ENCODE results near the gene NTN1. TPM values are rescaled to one million over a fixed set of nuclear protein-coding genes. Genes with fewer than 3 reads are reported as not detected.

Gene NTN1
- total and polyA plus RNA-seq, 2 of the 4 experiments (the other 2 are of a cell fraction), result under 0.01 to 0.07 TPM

DNA sequence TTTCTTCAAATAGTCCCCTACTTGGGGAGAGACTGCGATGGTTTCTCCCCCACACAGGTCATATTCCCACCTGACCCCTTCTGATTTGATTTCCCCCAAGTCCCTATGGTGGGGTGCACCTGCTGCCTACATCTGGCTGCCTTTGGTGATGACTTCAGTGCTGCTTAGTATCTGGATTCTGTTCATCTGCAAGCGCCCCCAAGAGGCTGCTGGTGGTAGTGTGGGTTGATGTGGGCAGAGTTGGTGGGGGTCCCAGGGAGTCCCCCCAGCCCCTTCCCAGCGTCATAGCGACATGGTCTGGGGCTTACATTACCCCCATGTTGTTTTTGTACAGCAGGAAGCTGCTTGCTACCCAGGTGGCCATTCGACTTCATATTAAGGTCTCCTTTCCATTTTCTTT is 99.2 kb downstream of the NTN1 start:
- no peaks in the 10 kb centered on the region for H3K36me3 ChIP-seq (ENCODE audit: control insufficient read depth, insufficient read depth, low read length)
- H3K56ac ChIP-seq (ENCODE audit: extremely low read depth, insufficient read depth, low read length), result no peak overlapping the region
- H3K4me3 ChIP-seq (ENCODE audit: insufficient read depth, low read depth, low read length), result no peak overlapping the region
- H2BK15ac ChIP-seq (ENCODE audit: low read depth, low read length), result no peak overlapping the region
- H2BK20ac ChIP-seq (ENCODE audit: low read depth, low read length), result no peak overlapping the region
- no peak overlapping the region for H4K8ac ChIP-seq (ENCODE audit: low read depth in 2 of 2, low read length in 2 of 2)
- H3K79me1 ChIP-seq (ENCODE audit: low read depth in 1 of 2, low read length in 2 of 2), result no peaks in the 10 kb centered on the region
- no peak overlapping the region for H3K23ac ChIP-seq (ENCODE audit: low read depth, low read length)
- H3K18ac ChIP-seq (ENCODE audit: low read depth, low read length), result no peak overlapping the region
- 35% methylated on average over 2 of the region's 5 CpGs; no CpG with 5 or more reads in 1 of the 2 experiments for WGBS, 2 experiments (ENCODE audit: extremely low coverage in 2 of 2, insufficient read length in 1 of 2)
- CTCF ChIA-PET, result no interaction called here
- H3K4ac ChIP-seq (ENCODE audit: low read depth, low read length), result no peak overlapping the region
- H2BK5ac ChIP-seq (ENCODE audit: low read depth, low read length, poor library complexity, severe bottlenecking), result no peak overlapping the region
- no TSS peak for BruUV-seq (replicated peaks)
- dilution Hi-C loops (cut with HindIII; ENCODE audit: low sequenced_read_pairs, unreplicated experiment), result no loop called here
- H3K9ac ChIP-seq (ENCODE audit: low read depth, low read length), result no peak overlapping the region
- no peak overlapping the region for H3K4me2 ChIP-seq (ENCODE audit: low read depth, low read length)
- POLR2A ChIA-PET (ENCODE audit: unreplicated experiment), result no interaction called here
- no peaks in the 10 kb centered on the region for H3K9me1 ChIP-seq (ENCODE audit: insufficient read depth, low read length)
- intact Hi-C loops (cut with micrococcal nuclease), result no loop called here
- H3K9me3 ChIP-seq (ENCODE audit: control insufficient read depth, insufficient read depth, low read length), result peaks cover 3% of the 10 kb centered on the region; the same call in 1 of the 2 replicates
- DNase-seq (no peak), ATAC-seq (ENCODE audit: low read depth) (no peak)
- no peak overlapping the region for H3K14ac ChIP-seq (replicated peaks; ENCODE audit: low read depth, low read length)
- H2BK120ac ChIP-seq (ENCODE audit: low read depth, low read length), result no peak overlapping the region
- H4K5ac ChIP-seq (ENCODE audit: low read depth, low read length), result no peak overlapping the region
- no peak overlapping the region for H2AFZ ChIP-seq (replicated peaks; ENCODE audit: low read length, poor library complexity)
- no peak overlapping the region for H4K91ac ChIP-seq (ENCODE audit: insufficient read depth, low read depth, low read length)
- no peaks in the 10 kb centered on the region for H3K4me1 ChIP-seq (ENCODE audit: control insufficient read depth, insufficient read depth, low read length)
- H2AK5ac ChIP-seq (ENCODE audit: low read depth, low read length), result no peak overlapping the region
- TF ChIP-seq, protein P1, sequence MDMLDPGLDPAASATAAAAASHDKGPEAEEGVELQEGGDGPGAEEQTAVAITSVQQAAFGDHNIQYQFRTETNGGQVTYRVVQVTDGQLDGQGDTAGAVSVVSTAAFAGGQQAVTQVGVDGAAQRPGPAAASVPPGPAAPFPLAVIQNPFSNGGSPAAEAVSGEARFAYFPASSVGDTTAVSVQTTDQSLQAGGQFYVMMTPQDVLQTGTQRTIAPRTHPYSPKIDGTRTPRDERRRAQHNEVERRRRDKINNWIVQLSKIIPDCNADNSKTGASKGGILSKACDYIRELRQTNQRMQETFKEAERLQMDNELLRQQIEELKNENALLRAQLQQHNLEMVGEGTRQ (IDR thresholded peaks at IDR 0.05; ENCODE audit: low read depth, low read length), result no peak
- no peak for TF ChIP-seq RCOR1 (IDR thresholded peaks at IDR 0.05; ENCODE audit: insufficient replicate concordance, low read length)
- TF ChIP-seq MAFK (IDR thresholded peaks at IDR 0.05; ENCODE audit: low read depth, low read length), result no peak
- TF ChIP-seq POLR2A (IDR thresholded peaks at IDR 0.05; ENCODE audit: low read depth, low read length), result no peak
- no peak for TF ChIP-seq SMC3 (IDR thresholded peaks at IDR 0.05; ENCODE audit: low read depth, low read length)
- TF ChIP-seq RAD21 (IDR thresholded peaks at IDR 0.05; ENCODE audit: low read length), result no peak
- no peak for TF ChIP-seq RFX5 (IDR thresholded peaks at IDR 0.05; ENCODE audit: low read depth, low read length)
- TF ChIP-seq BHLHE40 (IDR thresholded peaks at IDR 0.05; ENCODE audit: low read depth, low read length), result no peak
- no peak for TF ChIP-seq FOS (IDR thresholded peaks at IDR 0.05; ENCODE audit: low read depth, low read length)
- TF ChIP-seq, protein P2, sequence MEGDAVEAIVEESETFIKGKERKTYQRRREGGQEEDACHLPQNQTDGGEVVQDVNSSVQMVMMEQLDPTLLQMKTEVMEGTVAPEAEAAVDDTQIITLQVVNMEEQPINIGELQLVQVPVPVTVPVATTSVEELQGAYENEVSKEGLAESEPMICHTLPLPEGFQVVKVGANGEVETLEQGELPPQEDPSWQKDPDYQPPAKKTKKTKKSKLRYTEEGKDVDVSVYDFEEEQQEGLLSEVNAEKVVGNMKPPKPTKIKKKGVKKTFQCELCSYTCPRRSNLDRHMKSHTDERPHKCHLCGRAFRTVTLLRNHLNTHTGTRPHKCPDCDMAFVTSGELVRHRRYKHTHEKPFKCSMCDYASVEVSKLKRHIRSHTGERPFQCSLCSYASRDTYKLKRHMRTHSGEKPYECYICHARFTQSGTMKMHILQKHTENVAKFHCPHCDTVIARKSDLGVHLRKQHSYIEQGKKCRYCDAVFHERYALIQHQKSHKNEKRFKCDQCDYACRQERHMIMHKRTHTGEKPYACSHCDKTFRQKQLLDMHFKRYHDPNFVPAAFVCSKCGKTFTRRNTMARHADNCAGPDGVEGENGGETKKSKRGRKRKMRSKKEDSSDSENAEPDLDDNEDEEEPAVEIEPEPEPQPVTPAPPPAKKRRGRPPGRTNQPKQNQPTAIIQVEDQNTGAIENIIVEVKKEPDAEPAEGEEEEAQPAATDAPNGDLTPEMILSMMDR (conservative IDR thresholded peaks at IDR 0.05; ENCODE audit: low read depth, low read length), result no peak
- TF ChIP-seq, protein P3, sequence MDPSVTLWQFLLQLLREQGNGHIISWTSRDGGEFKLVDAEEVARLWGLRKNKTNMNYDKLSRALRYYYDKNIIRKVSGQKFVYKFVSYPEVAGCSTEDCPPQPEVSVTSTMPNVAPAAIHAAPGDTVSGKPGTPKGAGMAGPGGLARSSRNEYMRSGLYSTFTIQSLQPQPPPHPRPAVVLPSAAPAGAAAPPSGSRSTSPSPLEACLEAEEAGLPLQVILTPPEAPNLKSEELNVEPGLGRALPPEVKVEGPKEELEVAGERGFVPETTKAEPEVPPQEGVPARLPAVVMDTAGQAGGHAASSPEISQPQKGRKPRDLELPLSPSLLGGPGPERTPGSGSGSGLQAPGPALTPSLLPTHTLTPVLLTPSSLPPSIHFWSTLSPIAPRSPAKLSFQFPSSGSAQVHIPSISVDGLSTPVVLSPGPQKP (IDR thresholded peaks at IDR 0.05; ENCODE audit: borderline replicate concordance, low read depth, low read length), result no peak
- TF ChIP-seq MXI1 (IDR thresholded peaks at IDR 0.05; ENCODE audit: borderline replicate concordance, low read depth, low read length), result no peak
- TF ChIP-seq NFE2L2 (IDR thresholded peaks at IDR 0.05; ENCODE audit: low read depth, low read length), result no peak
- no peak for TF ChIP-seq CHD1 (IDR thresholded peaks at IDR 0.05; ENCODE audit: low read depth, low read length)
- TF ChIP-seq MAZ (IDR thresholded peaks at IDR 0.05; ENCODE audit: borderline replicate concordance, low read depth, low read length), result no peak
- TF ChIP-seq CEBPB (IDR thresholded peaks at IDR 0.05; ENCODE audit: low read depth, low read length), result no peak
- H3K27me3 ChIP-seq (ENCODE audit: control insufficient read depth, insufficient read depth, low read length), result no peaks in the 10 kb centered on the region
- no peaks in the 10 kb centered on the region for H4K20me1 ChIP-seq (ENCODE audit: insufficient read depth, low read length)
- in situ Hi-C loops (cut with MboI; ENCODE audit: low sequenced_read_pairs), result no loop called here
- H3K27ac ChIP-seq (ENCODE audit: insufficient read depth, low read length), result no peak overlapping the region
- H2AK9ac ChIP-seq (replicated peaks; ENCODE audit: low read depth, low read length, poor library complexity), result no peak overlapping the region
